GM11168 (cell line): ENCODE data around the gene OTUD5.

Source experiments
- in situ Hi-C: fragments of 300-500 bp; cut with MboI; formaldehyde crosslinking; loops from one replicate; pipeline ENCODE4 v1.12.0; 2022; ENCODE audit warnings: low sequenced_read_pairs; ENCODE audit not compliant: unreplicated experiment

The OTUD5 gene

GRCh38 chrX:48939524-48940228 is 17.7 kb downstream of the OTUD5 start:
- in situ Hi-C loops, result no loop called here

- in situ Hi-C loops, result no loop called here
These were observed 18.5 kb downstream of the OTUD5 start for GRCh38 chrX:48938721-48939425.

GRCh38 chrX:48937054-48937907 is 20.1 kb downstream of the OTUD5 start:
- in situ Hi-C loops, result no loop called here

GRCh38 chrX:48936429-48937053 is 20.9 kb downstream of the OTUD5 start:
- in situ Hi-C loops, result no loop called here

- in situ Hi-C loops, result no loop called here
These were observed 22.1 kb downstream of the OTUD5 start for GRCh38 chrX:48935301-48935670.

GRCh38 chrX:48934581-48935300 is 22.7 kb downstream of the OTUD5 start:
- in situ Hi-C loops, result no loop called here

DNA sequence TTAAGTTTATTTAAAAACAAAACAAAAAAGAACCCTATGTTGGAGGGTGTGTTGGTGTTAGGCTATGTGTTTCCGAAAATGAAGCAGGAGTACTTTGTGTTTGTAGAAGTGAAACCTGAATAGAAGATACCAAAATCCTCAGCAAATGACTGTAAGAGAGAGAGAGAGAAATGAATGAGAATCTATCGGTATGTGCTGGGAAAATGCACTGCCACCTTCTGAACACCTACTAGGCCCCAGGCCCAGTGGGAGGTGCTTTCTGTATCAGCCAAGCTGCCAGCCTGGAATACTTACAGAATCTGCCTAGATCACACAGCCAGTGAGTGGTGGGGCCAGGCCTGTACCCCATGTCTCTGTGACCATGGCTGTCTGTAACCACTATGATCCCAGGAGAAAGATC is 23.6 kb downstream of the OTUD5 start:
- in situ Hi-C loops, result no loop called here

- in situ Hi-C loops, result no loop called here
These were observed 29.5 kb downstream of the OTUD5 start for GRCh38 chrX:48927736-48928382.

DNA sequence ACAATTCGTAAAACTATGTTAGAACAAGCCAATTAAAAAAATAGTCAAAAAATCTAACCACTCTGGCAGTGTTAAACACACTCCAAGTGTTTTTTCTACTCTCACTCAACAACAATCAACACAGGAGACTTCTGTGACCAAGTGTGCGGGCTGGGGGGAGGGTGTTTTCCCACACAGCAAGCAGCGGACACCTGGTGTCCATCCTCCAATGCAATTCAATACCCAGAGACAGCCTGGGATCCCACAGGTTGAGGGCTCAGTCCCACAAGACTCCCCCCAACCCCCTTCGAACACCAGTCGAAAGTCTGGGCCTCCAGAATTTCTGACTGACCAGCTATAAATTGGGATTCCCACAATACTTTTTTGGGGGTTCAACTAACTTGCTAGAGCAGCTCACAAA is 30.3 kb downstream of the OTUD5 start:
- in situ Hi-C loops, result no loop called here

GRCh38 chrX:48924270-48924669 is 33.1 kb downstream of the OTUD5 start:
- in situ Hi-C loops, result no loop called here

- in situ Hi-C loops, result no loop called here
These were observed 33.6 kb downstream of the OTUD5 start for GRCh38 chrX:48923771-48924170.

DNA sequence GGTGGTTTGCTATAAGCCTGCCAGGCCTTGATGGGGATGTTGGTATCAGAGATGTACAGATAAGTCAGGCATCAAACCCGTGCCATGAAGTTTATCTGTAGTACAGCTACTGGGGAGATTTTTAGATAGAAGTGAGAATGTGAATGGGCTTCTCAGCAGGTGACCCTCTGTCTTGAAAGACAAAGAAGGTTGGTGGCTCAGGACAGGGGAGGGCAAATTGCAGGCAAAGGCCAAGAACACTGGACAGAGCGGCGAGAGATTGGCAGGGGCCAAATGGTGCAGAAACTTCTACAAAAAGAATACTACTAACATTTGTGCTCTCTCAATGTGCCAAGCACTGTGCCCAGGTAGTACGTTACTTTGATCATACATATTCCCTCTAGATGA is 36.7 kb downstream of the OTUD5 start:
- in situ Hi-C loops, result no loop called here

- in situ Hi-C loops, result no loop called here
These were observed 37.3 kb downstream of the OTUD5 start for GRCh38 chrX:48919947-48920717.

- in situ Hi-C loops, result no loop called here
These were observed 38.0 kb downstream of the OTUD5 start for GRCh38 chrX:48919360-48919841.

DNA sequence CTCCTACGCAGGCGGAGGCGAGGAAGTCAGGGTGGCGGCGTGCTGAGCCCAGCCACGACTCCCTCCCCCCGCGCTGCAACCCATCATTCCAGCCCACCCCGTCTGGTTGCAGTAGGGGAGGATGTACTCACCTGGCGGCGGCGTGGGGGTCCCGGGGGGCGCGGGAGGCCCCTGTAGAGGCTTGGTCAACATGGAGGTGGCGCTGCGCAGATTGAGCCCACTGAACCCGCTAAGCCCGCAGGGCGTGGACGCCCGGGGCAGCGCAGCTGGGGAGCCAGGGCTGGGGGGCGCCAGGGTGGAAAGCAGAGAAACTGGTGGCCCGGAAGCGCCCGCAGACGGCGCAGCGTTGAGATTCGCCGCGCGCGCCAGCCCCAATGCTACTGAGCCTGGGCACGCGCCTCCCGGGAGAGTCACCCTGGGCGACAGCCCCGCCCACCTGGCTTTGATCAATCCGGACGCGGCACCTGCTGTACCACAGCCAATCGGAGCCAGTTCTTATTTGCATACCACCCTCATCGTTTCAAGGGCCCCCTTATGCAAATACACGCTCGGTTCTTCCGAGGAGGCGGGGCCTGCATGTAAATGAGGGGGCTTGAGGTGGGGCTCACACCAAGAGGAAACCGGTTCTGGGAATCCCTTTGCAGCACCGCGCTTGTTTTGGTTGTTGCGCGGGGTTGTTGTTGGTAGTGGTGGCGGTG is 38.6 kb downstream of the OTUD5 start, which contains the start of gene PIM2:
TSS of gene PIM2 (minus strand) at position 382 of the 698 bp plus-strand sequence. CDS start at position 192, 190 bp downstream.
- in situ Hi-C loops, result no loop called here

- in situ Hi-C loops, result no loop called here
These were observed 39.1 kb downstream of the OTUD5 start for GRCh38 chrX:48918301-48918642.

GRCh38 chrX:48917139-48918001 is 40.0 kb downstream of the OTUD5 start:
- in situ Hi-C loops, result no loop called here
